Activated naive CD8-positive, alpha-beta T cell treated with anti-CD3 and anti-CD28 coated beads, Interleukin-2, amount 50 U/mL, for 16 hours (primary cell): ENCODE results near the gene PRELID3B.
A peak's percentile ranks its signal among the peaks of the same experiment; 100 is the strongest.

ENCODE experiments used
- DNase-seq: peaks from one replicate; pipeline ENCODE4 v3.0.0-alpha.2; 2020; ENCODE audit warnings: low read depth, low spot score

Gene PRELID3B

DNA sequence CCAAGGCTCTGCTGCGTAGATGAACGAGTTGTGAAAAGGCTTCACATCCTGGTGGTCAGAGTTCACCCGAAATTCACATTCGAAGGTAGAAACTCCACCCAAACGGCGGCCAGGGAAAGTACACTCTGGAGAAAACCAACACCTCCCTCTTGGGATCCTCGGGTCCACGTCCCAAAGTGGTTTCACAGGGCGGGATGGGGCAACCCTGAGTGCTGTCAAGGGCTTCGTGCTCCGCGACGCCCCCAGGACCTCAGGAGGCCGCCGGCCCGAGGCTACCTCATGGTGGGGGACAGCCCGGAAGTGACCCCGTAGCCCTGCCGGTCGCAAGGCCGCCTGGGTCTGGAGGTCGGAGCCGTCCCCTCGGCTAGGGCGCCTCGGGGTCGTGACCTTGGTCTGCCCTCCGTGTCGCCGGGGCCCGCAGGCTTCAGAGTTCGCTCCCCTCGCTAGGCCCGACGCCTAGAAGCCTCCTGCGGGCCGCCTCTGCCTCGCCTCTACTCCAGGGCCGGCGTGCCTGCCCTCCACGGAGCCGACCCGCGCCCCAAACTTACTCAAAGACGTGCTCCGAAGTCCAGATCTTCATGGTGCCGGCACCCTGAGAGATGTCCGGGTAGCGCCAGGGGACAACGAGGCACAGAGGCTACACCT, at the start of gene PRELID3B:
Gene PRELID3B (minus strand): TSS at position 636 of the 645 bp plus-strand sequence. CDS start 56 bp downstream, at position 580.
- no peak for DNase-seq

DNA sequence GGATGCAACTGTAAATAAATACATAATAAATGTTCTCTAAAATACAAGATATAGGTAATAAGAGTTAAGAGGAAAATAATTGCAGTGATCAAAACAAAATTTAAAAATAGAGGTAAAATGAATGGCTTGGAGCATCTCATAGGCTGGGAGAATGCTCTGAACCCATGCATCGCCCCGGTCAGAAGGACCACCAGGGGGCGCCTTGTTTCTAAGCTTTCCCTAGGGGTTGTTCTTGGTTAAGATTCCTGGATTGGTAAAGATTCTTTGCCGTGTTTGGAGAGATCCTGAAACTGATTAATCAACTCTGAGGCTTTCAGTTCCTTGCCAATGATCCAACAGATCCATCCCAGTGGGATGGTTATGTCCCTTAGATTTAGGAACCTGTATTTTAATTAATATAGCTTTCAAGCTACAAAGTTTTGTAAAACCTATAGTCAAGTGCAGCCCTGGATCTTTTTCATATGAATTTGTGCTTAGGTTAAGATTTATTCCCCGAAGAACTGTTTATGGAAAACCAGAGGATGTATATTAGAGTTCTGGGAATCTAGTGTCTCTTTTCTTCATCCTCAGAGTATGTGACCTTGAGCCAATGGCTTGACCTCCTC, 45.3 kb upstream of the PRELID3B start:
- peak; percentile 74 for DNase-seq

DNA sequence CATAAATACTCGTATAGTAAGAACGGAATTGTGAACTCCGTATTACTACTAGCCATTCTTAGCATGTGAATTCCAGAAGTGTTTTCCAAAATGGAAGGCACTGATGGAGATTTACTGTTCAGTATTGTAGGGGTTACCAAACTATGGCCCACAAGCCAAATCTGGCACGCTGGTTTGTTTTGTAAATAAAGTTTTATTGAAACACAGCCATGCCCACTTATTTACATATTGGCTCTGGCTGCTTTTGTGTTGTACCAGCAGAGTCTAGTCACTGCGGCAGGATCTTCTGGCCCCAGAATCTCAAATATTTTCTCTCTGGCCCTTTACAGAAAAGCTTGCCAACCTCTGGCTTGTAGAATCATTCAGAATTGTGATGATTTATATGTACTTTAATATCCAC, 44.3 kb upstream of the PRELID3B start:
- no peak for DNase-seq

DNA sequence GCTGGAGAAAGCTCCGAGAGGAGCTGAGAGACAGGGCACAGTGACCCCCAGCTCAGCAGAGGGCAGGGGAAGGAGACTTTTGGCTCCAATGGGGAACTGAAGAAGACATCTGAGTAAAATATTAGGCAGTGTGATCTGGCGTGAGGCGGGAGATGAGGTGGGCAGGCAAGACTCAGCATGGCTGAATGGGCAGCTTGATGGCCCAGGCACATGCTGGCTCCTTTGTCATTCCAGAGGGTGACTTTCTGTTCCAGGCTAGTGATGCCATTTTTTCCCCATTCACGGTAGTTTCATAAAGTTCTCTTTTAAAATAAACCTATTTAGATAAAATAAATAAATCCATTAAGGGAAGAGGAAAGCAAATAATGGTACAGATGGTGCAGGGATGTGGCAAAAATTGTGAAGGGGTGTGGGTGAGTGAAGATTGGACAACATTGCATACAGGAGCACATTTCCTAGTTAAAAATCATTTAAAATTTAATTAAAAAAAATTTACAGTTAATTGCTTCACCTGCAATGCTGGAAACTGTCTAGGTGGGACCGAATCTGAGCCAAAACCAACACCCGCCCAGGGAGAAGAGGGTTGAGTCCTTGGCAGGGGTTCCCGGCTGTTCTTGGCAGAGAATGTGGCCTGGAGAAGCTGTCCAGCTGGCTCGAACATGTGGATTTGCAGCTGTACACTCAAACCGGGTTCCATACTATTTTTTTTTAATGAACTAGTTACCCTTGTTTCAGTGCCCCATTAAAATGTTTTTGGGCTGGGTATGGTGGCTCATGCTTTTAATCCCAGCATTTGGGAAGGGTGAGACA, 41.7 kb upstream of the PRELID3B start:
- no peak for DNase-seq

DNA sequence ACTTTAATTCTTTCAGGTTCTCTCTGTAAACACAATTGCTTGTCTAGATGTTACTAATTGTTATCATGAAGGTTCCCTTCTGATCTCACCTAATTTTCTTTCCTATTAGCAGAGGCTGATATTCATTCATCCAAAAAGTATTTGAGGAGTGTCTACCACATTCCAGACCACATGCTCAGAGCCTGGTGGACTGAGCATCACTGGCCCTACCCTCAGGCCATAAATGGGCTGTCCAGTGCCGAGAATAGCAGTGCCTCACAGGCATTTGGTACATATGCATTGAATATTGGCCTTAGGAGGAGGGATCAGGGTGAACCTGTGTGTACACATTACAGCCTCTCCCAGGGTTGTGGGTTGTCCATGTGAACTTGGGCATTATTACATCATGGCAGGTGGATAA, 40.4 kb upstream of the PRELID3B start:
- no peak for DNase-seq

DNA sequence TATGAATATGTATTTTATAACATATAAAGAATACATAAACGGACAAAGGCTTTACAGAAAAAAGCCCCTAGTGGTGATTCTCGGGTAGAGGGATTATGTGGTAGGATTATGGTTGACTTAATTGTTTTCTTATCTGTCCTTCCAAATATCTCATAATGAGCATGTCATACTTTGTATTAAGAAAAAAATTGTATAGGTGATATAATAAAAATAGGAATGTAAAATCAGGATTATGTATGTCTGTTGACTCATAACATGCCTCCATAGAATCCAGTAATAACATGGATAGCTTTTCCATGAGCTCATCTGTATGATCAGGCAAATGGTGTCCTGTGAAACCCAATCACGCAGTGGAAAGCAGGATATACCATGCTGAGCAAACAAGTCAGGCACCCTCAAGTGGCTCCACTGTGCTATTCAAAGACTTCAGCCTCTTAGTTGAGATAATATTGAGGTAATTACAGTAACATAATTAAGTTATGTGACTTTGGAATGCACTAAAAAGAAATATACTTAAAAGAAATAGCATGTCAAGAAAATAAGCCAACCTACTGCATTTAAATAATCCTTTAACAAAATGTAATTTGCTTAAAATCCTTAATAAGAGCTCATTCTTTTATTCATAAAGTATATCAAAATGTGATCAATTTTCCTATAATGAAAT, 39.6 kb upstream of the PRELID3B start:
- no peak for DNase-seq

DNA sequence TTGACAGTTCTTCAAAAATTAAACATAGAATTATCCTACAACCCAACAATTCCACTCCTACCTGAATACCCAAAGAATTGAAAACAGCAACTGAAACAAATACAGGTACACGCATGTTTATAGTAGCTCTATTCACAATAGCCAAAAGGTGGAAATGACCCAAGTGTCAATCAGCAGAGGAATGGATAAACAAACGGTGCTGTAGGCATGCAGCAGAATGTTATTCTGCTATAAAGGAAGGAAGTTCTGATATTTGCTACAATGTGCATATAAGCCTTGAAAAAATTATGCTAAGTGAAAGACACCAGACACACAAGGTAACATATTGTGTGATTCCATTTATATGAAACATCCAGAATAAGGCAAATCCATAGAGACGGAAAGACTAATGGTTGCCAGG, 38.5 kb upstream of the PRELID3B start:
- DNase-seq = no peak

DNA sequence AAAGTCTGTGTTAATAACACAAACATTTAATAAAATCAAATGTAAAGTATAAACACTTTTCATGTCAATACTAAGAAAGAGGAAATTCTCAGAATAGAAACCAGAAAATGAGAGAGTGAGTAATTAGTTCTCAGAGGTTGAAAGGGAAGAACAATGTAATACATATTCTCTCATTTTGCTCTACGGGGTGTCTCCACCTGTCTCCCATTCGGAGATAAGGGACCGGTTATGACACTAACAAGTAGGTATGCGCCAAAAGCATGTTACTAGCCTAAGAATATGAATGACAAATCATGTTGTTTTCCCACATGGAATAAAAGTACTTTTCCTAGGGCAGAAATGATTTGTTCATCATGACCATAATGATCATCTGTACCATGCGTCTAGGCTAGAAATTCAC, 35.6 kb upstream of the PRELID3B start:
- DNase-seq = no peak

DNA sequence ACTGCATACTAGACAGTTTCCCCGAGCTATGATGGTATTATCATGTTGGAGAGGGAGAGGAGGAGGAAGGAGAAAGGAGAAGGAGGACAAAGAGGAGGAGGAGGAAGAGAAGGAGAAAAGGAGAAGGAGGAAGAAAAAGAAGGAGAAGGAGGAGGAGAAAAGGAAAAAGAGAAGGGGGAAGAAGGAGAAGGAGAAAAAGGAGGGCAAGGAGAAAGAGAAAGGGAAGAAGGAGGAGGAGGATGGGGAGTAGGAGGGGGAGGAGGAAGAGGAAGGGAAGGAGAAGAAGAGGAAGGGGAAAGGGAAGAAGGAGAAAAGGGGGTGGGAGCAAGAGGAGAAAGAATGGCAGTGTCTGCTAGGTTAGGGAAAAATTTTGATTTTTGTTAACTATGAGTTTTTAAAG, 35.1 kb upstream of the PRELID3B start:
- DNase-seq = no peak

DNA sequence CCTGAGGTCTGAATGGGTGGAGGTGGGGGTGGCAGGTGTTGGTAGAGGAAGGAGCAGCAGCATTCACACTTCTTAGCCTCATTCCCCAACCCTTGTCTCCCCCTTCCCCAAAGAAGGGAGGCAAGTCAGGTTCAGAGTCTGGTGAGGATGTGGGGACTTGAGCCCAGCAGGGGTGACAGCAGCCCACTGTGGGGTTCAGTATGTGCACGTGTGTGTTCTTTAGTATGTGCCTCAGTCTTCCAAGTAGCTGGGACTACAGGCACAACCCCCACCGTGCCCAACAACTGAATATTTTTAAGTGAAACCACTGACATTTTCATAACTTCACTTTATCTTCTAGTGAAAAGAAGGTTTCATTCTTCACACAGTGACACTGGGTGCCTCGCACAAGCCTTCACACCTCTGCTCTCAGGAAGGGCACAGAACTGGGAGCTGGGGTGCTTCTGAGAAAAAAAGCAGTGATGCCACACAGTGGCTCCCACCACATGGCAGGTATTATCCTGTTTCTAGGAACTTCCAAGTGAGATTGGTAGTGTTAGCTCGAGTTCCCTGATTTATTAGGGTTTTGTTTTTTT, 33.4 kb upstream of the PRELID3B start:
- no peak for DNase-seq

DNA sequence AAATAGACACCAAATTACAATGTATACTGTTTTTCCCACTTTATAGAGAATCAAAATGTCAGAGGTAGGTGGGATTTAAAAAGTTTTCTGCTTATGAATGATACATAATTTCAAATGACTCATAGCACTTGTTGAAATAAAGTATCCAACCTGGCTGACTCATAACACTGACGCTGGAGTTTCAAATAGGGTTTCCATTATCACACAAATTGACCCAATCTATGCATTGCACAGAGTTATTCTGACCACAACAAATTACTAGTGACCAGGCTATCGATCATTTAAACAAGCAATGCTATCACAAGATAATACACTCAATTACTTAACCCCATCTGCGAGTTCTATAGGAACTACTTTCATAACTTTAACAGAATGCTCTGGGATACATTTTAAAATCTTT, 31.9 kb upstream of the PRELID3B start:
- no peak for DNase-seq

DNA sequence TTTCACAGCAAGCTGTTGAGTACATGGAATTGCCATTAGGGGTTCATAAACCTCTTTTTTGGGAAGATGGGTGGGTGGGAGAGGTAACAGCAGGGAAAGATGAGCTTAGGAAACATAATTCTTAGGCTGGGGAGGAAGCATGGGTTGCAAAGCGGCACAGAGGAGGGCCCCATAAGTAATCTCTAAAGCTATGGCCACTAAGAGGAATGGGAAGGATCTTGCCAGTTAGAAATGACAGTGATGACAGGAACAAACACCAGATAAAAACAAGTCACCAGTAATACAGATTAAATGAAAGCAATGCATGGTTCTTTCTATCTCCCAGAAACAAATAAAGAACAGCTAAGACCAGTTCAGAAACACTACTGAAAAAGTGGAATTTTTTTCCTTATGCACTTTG, 31.0 kb upstream of the PRELID3B start:
- no peak for DNase-seq

DNA sequence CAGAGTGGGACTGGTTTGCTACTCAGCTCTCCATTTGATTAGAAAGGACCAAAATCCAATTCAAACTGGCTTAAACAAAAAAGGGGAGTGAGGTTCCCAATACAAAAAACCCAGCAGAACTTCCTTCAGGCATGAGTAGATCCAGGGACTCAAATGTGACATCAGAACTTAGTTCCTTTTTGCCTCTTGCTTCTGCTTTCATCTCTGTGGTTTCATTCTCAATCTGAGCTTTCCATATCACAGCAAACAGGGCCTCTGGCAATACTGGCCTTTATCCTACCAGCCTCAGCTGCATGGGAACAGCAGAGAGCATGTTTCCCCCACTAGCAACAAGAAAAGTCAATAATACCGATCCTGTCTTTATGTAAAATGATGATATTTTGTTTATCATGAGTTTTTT, 28.6 kb upstream of the PRELID3B start:
- DNase-seq = no peak

DNA sequence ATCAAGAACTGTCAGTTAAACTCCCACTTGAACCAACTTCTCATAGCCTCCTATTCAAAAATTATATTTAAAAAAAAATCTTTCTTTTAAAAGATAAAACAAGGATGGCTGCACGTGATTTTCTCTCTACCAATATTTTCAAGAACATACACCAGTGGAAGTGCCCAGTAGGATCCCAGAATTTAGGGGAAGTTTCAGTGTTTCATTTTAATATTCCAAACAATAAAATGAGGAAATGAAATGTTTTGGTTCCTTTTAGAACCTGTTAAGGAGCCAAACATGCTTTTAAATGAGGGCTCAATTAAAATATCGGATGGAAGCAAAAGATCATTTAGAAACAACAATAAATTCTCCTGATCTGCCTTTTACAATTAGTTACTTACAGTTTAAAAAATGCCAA, 26.4 kb upstream of the PRELID3B start:
- no peak for DNase-seq

DNA sequence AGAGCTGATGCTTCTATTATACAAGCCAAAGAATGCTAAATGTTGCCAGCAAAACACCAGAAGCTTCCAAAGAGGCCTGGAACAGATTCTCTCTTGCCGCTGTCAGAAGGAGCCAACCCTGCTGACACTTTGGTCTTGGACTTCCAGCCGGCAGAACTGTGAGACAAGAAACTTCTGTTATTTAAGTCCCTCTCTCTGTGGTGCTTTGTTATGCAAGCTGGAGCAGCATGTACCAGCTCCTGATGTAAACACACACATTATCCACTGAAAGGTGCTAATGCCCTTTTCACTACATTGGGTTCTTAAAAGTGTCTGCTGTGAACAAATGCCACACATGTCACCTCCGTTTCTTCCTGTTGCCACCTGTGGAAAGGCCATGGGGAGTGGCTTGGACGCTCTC, 25.9 kb upstream of the PRELID3B start:
- DNase-seq = no peak

DNA sequence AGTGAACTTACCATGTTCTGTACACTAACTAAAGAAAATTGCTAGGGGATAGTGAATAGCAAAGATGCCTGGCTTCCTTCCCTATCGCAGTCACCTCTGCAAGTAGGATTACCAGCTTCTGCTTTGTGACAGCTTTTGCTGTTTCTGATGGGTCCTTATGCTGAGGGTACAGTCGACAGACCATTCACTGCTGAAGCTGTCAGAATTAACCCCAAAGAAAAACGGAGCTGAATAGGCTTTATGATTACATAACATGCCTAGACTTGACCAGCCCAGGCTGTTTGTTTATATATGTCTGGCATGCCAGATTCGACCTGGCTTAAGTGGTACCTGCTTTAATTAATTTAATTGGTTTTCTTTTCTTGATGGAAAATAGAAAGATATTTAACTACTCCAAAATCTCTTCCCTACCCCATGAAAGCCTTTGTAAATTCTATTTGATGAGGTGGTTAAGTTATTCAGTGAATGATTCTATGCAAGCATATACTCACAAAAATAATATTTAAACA, 21.7 kb upstream of the PRELID3B start:
- DNase-seq = no peak

DNA sequence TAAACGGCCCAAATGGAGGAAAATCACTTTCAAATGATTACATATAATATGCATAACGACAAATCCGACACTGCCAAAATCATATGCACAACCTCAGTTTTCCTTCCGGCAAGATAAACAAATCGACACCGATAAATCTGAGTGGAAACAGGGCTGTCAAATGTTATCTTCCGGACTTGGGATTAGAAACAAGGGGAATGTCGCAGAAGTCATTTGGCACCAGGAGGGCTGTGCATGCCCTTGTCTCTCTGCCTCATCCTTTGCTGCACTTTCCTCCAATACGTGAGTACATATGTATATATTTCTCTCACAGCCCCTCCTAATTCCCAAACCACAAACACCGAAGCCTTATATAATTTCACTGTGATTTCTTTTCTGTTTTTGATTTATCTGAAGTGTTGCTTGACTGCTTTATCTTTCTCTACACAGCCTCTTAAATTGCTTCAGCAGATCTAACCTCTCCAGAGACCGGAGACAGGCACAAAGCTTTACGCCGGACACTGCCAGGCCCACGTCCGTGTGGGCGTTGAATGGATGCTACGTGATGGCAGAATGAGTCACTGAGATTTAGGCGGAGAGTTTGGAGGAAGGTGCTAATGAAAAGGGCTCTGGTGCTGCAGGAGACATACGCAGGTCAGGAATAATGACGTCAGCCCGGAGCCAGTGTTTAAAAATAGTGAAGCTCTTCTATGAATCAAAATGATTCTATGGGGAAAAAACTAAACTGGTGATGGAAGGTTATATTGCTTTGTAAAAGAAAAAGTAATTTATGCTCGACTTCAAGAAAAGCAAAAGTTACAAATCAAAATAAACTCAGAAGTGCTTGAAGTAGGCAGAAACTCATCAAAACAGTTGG, 21.0 kb upstream of the PRELID3B start:
- DNase-seq = no peak

DNA sequence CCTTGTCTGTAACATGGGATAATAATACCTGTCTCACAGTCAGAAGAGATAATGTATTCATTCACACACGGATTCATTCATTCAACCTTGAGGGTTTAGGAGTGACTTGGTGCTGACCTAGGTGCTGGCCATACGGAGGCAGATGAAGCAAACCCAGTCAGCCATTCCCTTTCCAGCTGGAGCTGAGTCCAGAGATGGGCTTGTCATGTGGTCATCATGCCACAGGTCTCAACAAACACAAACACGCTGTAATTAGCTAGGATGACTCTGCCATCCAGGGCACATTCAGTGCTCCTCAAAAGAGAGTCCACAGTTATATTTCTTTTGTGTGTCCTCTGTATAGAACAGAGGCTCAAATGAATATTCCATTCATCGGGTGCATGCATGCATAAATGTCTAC, 19.5 kb upstream of the PRELID3B start:
- no peak for DNase-seq

DNA sequence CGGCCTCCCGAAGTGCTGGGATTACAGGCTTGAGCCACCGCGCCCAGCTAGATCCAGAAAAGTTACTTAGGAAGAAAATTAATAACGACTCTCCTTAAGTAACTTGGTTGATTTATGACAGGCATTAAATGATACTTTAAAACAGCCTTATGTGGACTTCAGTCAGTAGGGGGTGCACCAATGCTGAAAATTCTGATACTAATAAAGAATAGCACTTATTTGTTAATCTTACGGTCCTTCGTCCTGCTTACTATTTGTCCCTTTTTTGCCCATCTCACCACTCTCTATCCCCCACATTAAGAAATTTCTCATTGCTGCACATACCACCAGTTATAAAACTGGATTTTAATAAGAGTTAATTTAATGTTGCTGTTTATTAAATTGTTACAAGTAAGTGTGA, 12.7 kb upstream of the PRELID3B start:
- no peak for DNase-seq

DNA sequence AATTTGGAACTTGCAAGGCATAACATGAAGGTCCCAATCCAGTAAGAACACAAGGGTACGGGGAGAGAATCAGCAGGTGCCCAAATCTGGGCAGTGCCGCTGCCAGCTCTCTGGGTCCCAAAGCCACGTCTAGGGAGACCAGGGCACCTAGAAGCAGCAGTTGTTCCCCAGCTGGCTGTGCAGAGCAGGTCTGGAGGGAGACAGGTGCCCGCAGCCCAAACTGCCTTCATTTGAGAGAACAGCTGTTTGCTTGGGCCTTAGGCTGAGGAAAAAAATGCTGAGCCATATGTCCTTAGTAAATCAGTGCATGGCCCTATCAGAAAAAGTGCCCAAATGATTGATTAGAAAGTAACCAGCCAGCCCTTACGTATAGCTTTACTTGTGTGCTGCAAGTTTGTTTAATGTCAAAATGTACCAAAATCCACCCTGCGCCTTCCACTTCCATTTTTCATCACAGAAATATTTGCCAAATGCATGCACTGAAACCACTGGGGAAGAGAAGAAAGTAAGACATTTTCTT, 9.1 kb upstream of the PRELID3B start:
- no peak for DNase-seq

DNA sequence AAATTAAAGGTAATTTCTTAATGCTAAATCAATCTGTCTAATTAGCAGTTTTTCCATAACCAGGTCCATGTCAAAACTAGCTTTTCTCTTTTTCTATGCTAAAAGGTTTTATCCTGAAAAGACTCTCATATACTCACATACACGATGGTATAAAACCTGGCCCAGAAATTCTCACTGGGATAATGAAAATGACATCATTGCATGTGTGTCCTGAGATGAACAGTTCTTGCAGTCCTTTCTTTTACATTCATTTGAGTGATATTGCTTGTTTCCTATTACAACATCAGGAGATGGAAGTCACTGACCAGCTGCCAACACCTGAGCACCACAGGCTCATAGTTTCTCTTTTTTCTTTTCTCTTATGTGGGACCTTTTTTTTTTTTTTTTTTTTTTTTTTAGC, 7.9 kb upstream of the PRELID3B start:
- no peak for DNase-seq
